Right ventricle myocardium superior (tissue), 1 donor: ENCODE measurements around the gene PADI3. TPM values are rescaled to one million over a fixed set of nuclear protein-coding genes. Genes with fewer than 3 reads are reported as not detected.
A peak's percentile ranks its signal among the peaks of the same experiment; 100 is the strongest.

Experiments
- ATAC-seq: fragments of 200-7000 bp; cut with Tn5 transposase; one replicate; pipeline ENCODE4 v1.9.1; 2020; ENCODE audit warnings: mild to moderate bottlenecking; ENCODE audit not compliant: poor library complexity
- DNase-seq: peaks from one replicate; pipeline ENCODE4 v3.0.0-alpha.2; 2020
- intact Hi-C: fragments of 100-400 bp; cut with DNase I; formaldehyde crosslinking; loops from one replicate; pipeline ENCODE4 v1.11.2; 2022
- total RNA-seq: library from RNA; stranded (reverse); fragmentation: NEBNext Ultra II Directional; extraction: Animal tissue kit (Norgen Biotek cat#: 25700); gene quantifications from one replicate; pipeline ENCODE4 v1.2.1, GENCODE V29; 2021
- donor health status: DM: no; HTN: yes; CAD: no; lungs with severe emphysema.

PADI3 gene
- total RNA-seq, 1 donor from 2014 or later = not detected

- no peak for DNase-seq
- intact Hi-C loops = no loop called here
- no peak for ATAC-seq
These were observed 37.7 kb downstream of the PADI3 start for GRCh38 chr1:17286646-17287045.

GRCh38 chr1:17287130-17287776 lies 38.4 kb downstream of the PADI3 start:
- no peak for ATAC-seq
- no peak for DNase-seq
- intact Hi-C loops = no loop called here

- ATAC-seq (no peak), DNase-seq (no peak)
- intact Hi-C loops = no loop called here
These were observed 40.8 kb downstream of the PADI3 start for GRCh38 chr1:17289721-17290120.

- intact Hi-C loops = no loop called here
- DNase-seq (no peak), ATAC-seq (no peak)
These were observed 41.7 kb downstream of the PADI3 start for GRCh38 chr1:17290553-17290952.

- no peak for DNase-seq
- intact Hi-C loops = no loop called here
- ATAC-seq = no peak
These were observed 43.6 kb downstream of the PADI3 start for GRCh38 chr1:17292299-17293160.

GRCh38 chr1:17293681-17294425 lies 45.0 kb downstream of the PADI3 start:
- no peak for ATAC-seq
- no peak for DNase-seq
- intact Hi-C loops = no loop called here

- no peak for ATAC-seq
- no peak for DNase-seq
- intact Hi-C loops = no loop called here
These were observed 46.4 kb downstream of the PADI3 start for GRCh38 chr1:17295292-17295691.

GRCh38 chr1:17296086-17296485 lies 47.2 kb downstream of the PADI3 start:
- ATAC-seq (no peak), DNase-seq (no peak)
- intact Hi-C loops = no loop called here

GRCh38 chr1:17297991-17298390 lies 49.1 kb downstream of the PADI3 start:
- DNase-seq (no peak), ATAC-seq (no peak)
- intact Hi-C loops = no loop called here

GRCh38 chr1:17301767-17302166 lies 52.9 kb downstream of the PADI3 start:
- ATAC-seq (no peak), DNase-seq (no peak)
- intact Hi-C loops = no loop called here

GRCh38 chr1:17304151-17304825 lies 55.4 kb downstream of the PADI3 start:
- DNase-seq = no peak
- no peak for ATAC-seq
- intact Hi-C loops = no loop called here

GRCh38 chr1:17304826-17305175 lies 55.9 kb downstream of the PADI3 start:
- no peak for DNase-seq
- ATAC-seq = no peak

GRCh38 chr1:17305576-17306095 lies 56.7 kb downstream of the PADI3 start:
- DNase-seq (no peak), ATAC-seq (no peak)
- intact Hi-C loops = no loop called here

More at GRCh38 chr1:17304826-17305175, 55.9 kb downstream of the PADI3 start:
- intact Hi-C loops = no loop called here

GRCh38 chr1:17306407-17306806 lies 57.5 kb downstream of the PADI3 start:
- intact Hi-C loops = no loop called here
- DNase-seq = no peak
- no peak for ATAC-seq

- DNase-seq = no peak
- no peak for ATAC-seq
- intact Hi-C loops = no loop called here
These were observed 58.0 kb downstream of the PADI3 start for GRCh38 chr1:17306921-17307320.

GRCh38 chr1:17307329-17307728 lies 58.4 kb downstream of the PADI3 start:
- ATAC-seq = no peak
- DNase-seq = no peak
- intact Hi-C loops = no loop called here

GRCh38 chr1:17307946-17308345 lies 59.0 kb downstream of the PADI3 start, which contains the start of gene PADI4:
PADI4 (plus strand) TSS chr1:17308197; CDS start chr1:17308223, 26 bp downstream.
- DNase-seq (peak; percentile 53), ATAC-seq (no peak)
- intact Hi-C loops = no loop called here

GRCh38 chr1:17308593-17308992 lies 59.7 kb downstream of the PADI3 start:
- ATAC-seq (no peak), DNase-seq (no peak)
- intact Hi-C loops = no loop called here
